Skeletal muscle tissue (tissue), 4 donors: Measurements from ENCODE around the gene AMOTL2. TPM values are rescaled to one million over a fixed set of nuclear protein-coding genes. Genes with fewer than 3 reads are reported as not detected.

Experiments
- H3K27ac ChIP-seq: one replicate; pipeline ENCODE4 v1.7.0; 2013; ENCODE audit warnings: mild to moderate bottlenecking, low read depth, low read length, inconsistent platforms
- H3K27me3 ChIP-seq, 3 donors: one replicate each; pipeline ENCODE4 v1.7.0; 2013; ENCODE audit warnings: low read length in 3 of 3; ENCODE audit not compliant: control insufficient read depth in 3 of 3, insufficient read depth in 3 of 3
- H3K36me3 ChIP-seq, 3 donors: one replicate each; pipeline ENCODE4 v1.7.0; 2013; ENCODE audit warnings: low read length in 3 of 3; ENCODE audit not compliant: control insufficient read depth in 3 of 3, insufficient read depth in 3 of 3
- H3K4me1 ChIP-seq, 3 donors: one replicate each; pipeline ENCODE4 v1.7.0; 2013; ENCODE audit warnings: low read length in 3 of 3, mild to moderate bottlenecking in 3 of 3; ENCODE audit not compliant: control insufficient read depth in 3 of 3, insufficient read depth in 3 of 3
- H3K4me3 ChIP-seq, 3 donors: one replicate each; pipeline ENCODE4 v1.7.0; 2013; ENCODE audit warnings: low read length in 3 of 3
- H3K9ac ChIP-seq, 3 donors: one replicate each; pipeline ENCODE4 v1.7.0; 2013; ENCODE audit warnings: low read length in 3 of 3, mild to moderate bottlenecking in 3 of 3, moderate library complexity in 2 of 3, low read depth in 1 of 3
- H3K9me3 ChIP-seq, 3 donors: one replicate each; pipeline ENCODE4 v1.7.0; 2013; ENCODE audit warnings: low read length in 3 of 3; ENCODE audit not compliant: control insufficient read depth in 3 of 3
- total RNA-seq: library from RNA; depleted of rRNA; stranded (reverse); fragments of >200 nt; gene quantifications from one replicate; pipeline ENCODE4 v1.2.3, GENCODE V29; 2014
- donor health status: Osteomylitis.

Gene AMOTL2
- total RNA-seq, 1 donor from 2014 or later, result 56.9 TPM

GRCh38 chr3:134338201-134338512 lies 36.1 kb downstream of the AMOTL2 start:
- H3K4me3 ChIP-seq, result no peak overlapping the region
- H3K36me3 ChIP-seq, result no peaks in the 10 kb centered on the region
- H3K9me3 ChIP-seq, result no peaks in the 10 kb centered on the region
- H3K27ac ChIP-seq, result no peak overlapping the region
- no peaks in the 10 kb centered on the region for H3K27me3 ChIP-seq
- peaks cover 16 to 18% (median 17%) of the 10 kb centered on the region in 3 donors for H3K4me1 ChIP-seq
- H3K9ac ChIP-seq, result no peak overlapping the region

GRCh38 chr3:134337511-134338200 lies 36.6 kb downstream of the AMOTL2 start:
- no peak overlapping the region for H3K4me3 ChIP-seq
- no peak overlapping the region for H3K9ac ChIP-seq
- no peaks in the 10 kb centered on the region for H3K36me3 ChIP-seq
- H3K27me3 ChIP-seq, result no peaks in the 10 kb centered on the region
- H3K27ac ChIP-seq, result no peak overlapping the region
- peaks cover 16 to 18% (median 17%) of the 10 kb centered on the region in 3 donors for H3K4me1 ChIP-seq
- no peaks in the 10 kb centered on the region for H3K9me3 ChIP-seq

- Histone ChIP-seq H3K36me3 (no peaks in the 10 kb centered on the region), H3K9ac (no peak overlapping the region), H3K4me3 (no peak overlapping the region), H3K4me1 (peaks cover 19 to 22% (median 21%) of the 10 kb centered on the region in 3 donors), H3K9me3 (no peaks in the 10 kb centered on the region), H3K27ac (no peak overlapping the region), H3K27me3 (no peaks in the 10 kb centered on the region)
These were observed 37.2 kb downstream of the AMOTL2 start for GRCh38 chr3:134337071-134337482.

- Histone ChIP-seq H3K36me3 (no peaks in the 10 kb centered on the region), H3K4me3 (no peak overlapping the region), H3K4me1 (peaks cover 22 to 26% (median 23%) of the 10 kb centered on the region in 3 donors)
These were observed 37.7 kb downstream of the AMOTL2 start for GRCh38 chr3:134336587-134336986.

GRCh38 chr3:134334901-134335280 lies 39.4 kb downstream of the AMOTL2 start:
- Histone ChIP-seq H3K36me3 (no peaks in the 10 kb centered on the region), H3K4me1 (peaks cover 28 to 34% (median 31%) of the 10 kb centered on the region in 3 donors), H3K9me3 (no peaks in the 10 kb centered on the region), H3K9ac (no peak overlapping the region), H3K27ac (peak overlapping the region; percentile 76), H3K4me3 (no peak overlapping the region), H3K27me3 (no peaks in the 10 kb centered on the region)

More at GRCh38 chr3:134336587-134336986, 37.7 kb downstream of the AMOTL2 start:
- no peak overlapping the region for H3K27ac ChIP-seq
- H3K27me3 ChIP-seq, result no peaks in the 10 kb centered on the region
- no peaks in the 10 kb centered on the region for H3K9me3 ChIP-seq
- H3K9ac ChIP-seq, result no peak overlapping the region

GRCh38 chr3:134334231-134334900 lies 39.9 kb downstream of the AMOTL2 start:
- Histone ChIP-seq H3K9me3 (no peaks in the 10 kb centered on the region), H3K9ac (no peak overlapping the region), H3K4me1 (peaks cover 28 to 36% (median 29%) of the 10 kb centered on the region in 3 donors), H3K27ac (peak overlapping the region; percentile 76), H3K36me3 (no peaks in the 10 kb centered on the region), H3K27me3 (no peaks in the 10 kb centered on the region), H3K4me3 (no peak overlapping the region)

- H3K4me3 ChIP-seq, result no peak overlapping the region
- H3K9ac ChIP-seq, result no peak overlapping the region
- H3K4me1 ChIP-seq, result peaks cover 28 to 36% (median 28%) of the 10 kb centered on the region in 3 donors
- H3K27me3 ChIP-seq, result no peaks in the 10 kb centered on the region
- H3K36me3 ChIP-seq, result no peaks in the 10 kb centered on the region
- no peaks in the 10 kb centered on the region for H3K9me3 ChIP-seq
- H3K27ac ChIP-seq, result peak overlapping the region; percentile 76
These were observed 40.6 kb downstream of the AMOTL2 start for GRCh38 chr3:134333522-134334181.

- H3K4me1 ChIP-seq, result peaks cover 31 to 45% (median 39%) of the 10 kb centered on the region in 3 donors
These were observed 41.9 kb downstream of the AMOTL2 start for GRCh38 chr3:134332344-134332743.

GRCh38 chr3:134331811-134332199 lies 42.4 kb downstream of the AMOTL2 start:
- Histone ChIP-seq H3K27ac (peak overlapping the region; percentile 65), H3K36me3 (no peaks in the 10 kb centered on the region), H3K9me3 (no peaks in the 10 kb centered on the region), H3K4me1 (peaks cover 37 to 51% (median 44%) of the 10 kb centered on the region in 3 donors), H3K9ac (peak overlapping the region in 1 of 3 donors; percentile 19), H3K27me3 (no peaks in the 10 kb centered on the region), H3K4me3 (peak overlapping the region in 1 of 3 donors; percentile 15)

More at GRCh38 chr3:134332344-134332743, 41.9 kb downstream of the AMOTL2 start:
- Histone ChIP-seq H3K27me3 (no peaks in the 10 kb centered on the region), H3K9me3 (no peaks in the 10 kb centered on the region), H3K4me3 (no peak overlapping the region), H3K9ac (no peak overlapping the region), H3K27ac (peak overlapping the region; percentile 65), H3K36me3 (no peaks in the 10 kb centered on the region)
